Mononuclear cell (primary cell): ENCODE measurements around the gene PDE9A. TPM values are rescaled to one million over a fixed set of nuclear protein-coding genes. Genes with fewer than 3 reads are reported as not detected.

Experiments
- H3K27me3 ChIP-seq: 2 replicates; pipeline ENCODE4 v1.6.0; 2011; ENCODE audit warnings: low read length, control low read depth; ENCODE audit not compliant: insufficient read depth
- H3K4me1 ChIP-seq: 2 replicates; pipeline ENCODE4 v1.5.1; 2011; ENCODE audit warnings: mild to moderate bottlenecking, low read length, control low read depth; ENCODE audit not compliant: insufficient read depth
- H3K4me3 ChIP-seq: 2 replicates; pipeline ENCODE4 v1.5.1; 2011; ENCODE audit warnings: mild to moderate bottlenecking, low read length, moderate library complexity
- H3K9me3 ChIP-seq: 2 replicates; pipeline ENCODE4 v1.5.1; 2011; ENCODE audit warnings: low read depth, mild to moderate bottlenecking, control low read depth, low read length
- total RNA-seq: library from RNA; depleted of rRNA; stranded (reverse); fragments of >200 nt; gene quantifications from one replicate; pipeline ENCODE4 v1.2.3, GENCODE V29; 2012

PDE9A gene
- total RNA-seq, 1 donor = 3.0 TPM

- Histone ChIP-seq H3K4me3 (no peak overlapping the region), H3K27me3 (no peaks in the 10 kb centered on the region), H3K9me3 (no peaks in the 10 kb centered on the region), H3K4me1 (peaks cover 9% of the 10 kb centered on the region)
Measured at GRCh38 chr21:42766739-42767560, 113.5 kb downstream of the PDE9A start.

GRCh38 chr21:42767561-42767835 is 114.1 kb downstream of the PDE9A start:
- Histone ChIP-seq H3K27me3 (no peaks in the 10 kb centered on the region), H3K4me3 (no peak overlapping the region), H3K9me3 (no peaks in the 10 kb centered on the region), H3K4me1 (peaks cover 9% of the 10 kb centered on the region)

GRCh38 chr21:42768324-42769121 is 115.1 kb downstream of the PDE9A start:
- peaks cover 5% of the 10 kb centered on the region for H3K4me1 ChIP-seq
- no peaks in the 10 kb centered on the region for H3K9me3 ChIP-seq
- no peaks in the 10 kb centered on the region for H3K27me3 ChIP-seq
- H3K4me3 ChIP-seq = no peak overlapping the region

GRCh38 chr21:42769183-42769819 is 115.9 kb downstream of the PDE9A start:
- no peaks in the 10 kb centered on the region for H3K9me3 ChIP-seq
- H3K27me3 ChIP-seq = no peaks in the 10 kb centered on the region
- no peak overlapping the region for H3K4me3 ChIP-seq
- H3K4me1 ChIP-seq = no peaks in the 10 kb centered on the region

GRCh38 chr21:42769820-42770716 is 116.6 kb downstream of the PDE9A start:
- Histone ChIP-seq H3K4me1 (no peaks in the 10 kb centered on the region), H3K4me3 (no peak overlapping the region), H3K27me3 (no peaks in the 10 kb centered on the region), H3K9me3 (no peaks in the 10 kb centered on the region)

- Histone ChIP-seq H3K27me3 (no peaks in the 10 kb centered on the region), H3K4me1 (no peaks in the 10 kb centered on the region), H3K9me3 (no peaks in the 10 kb centered on the region), H3K4me3 (no peak overlapping the region)
Measured at GRCh38 chr21:42770717-42771502, 117.5 kb downstream of the PDE9A start.

- Histone ChIP-seq H3K27me3 (no peaks in the 10 kb centered on the region), H3K9me3 (no peaks in the 10 kb centered on the region), H3K4me3 (no peak overlapping the region), H3K4me1 (no peaks in the 10 kb centered on the region)
Measured at GRCh38 chr21:42771503-42771805, 118.0 kb downstream of the PDE9A start.

GRCh38 chr21:42775123-42775522 is 121.7 kb downstream of the PDE9A start:
- Histone ChIP-seq H3K27me3 (no peaks in the 10 kb centered on the region), H3K4me1 (no peaks in the 10 kb centered on the region), H3K4me3 (no peak overlapping the region), H3K9me3 (no peaks in the 10 kb centered on the region)

GRCh38 chr21:42775891-42776290 is 122.5 kb downstream of the PDE9A start:
- Histone ChIP-seq H3K9me3 (no peaks in the 10 kb centered on the region), H3K27me3 (no peaks in the 10 kb centered on the region), H3K4me1 (no peaks in the 10 kb centered on the region), H3K4me3 (no peak overlapping the region)

- Histone ChIP-seq H3K9me3 (no peaks in the 10 kb centered on the region), H3K4me1 (peaks cover 3% of the 10 kb centered on the region), H3K27me3 (no peaks in the 10 kb centered on the region), H3K4me3 (no peak overlapping the region)
Measured at GRCh38 chr21:42777064-42777756, 123.8 kb downstream of the PDE9A start.

- Histone ChIP-seq H3K27me3 (no peaks in the 10 kb centered on the region), H3K9me3 (no peaks in the 10 kb centered on the region), H3K4me3 (no peak overlapping the region), H3K4me1 (peaks cover 7% of the 10 kb centered on the region)
Measured at GRCh38 chr21:42777757-42778344, 124.4 kb downstream of the PDE9A start.

- no peaks in the 10 kb centered on the region for H3K27me3 ChIP-seq
- no peaks in the 10 kb centered on the region for H3K9me3 ChIP-seq
- peaks cover 22% of the 10 kb centered on the region for H3K4me1 ChIP-seq
Measured at GRCh38 chr21:42779431-42779861, 126.0 kb downstream of the PDE9A start.

GRCh38 chr21:42780617-42781016 is 127.2 kb downstream of the PDE9A start:
- H3K4me1 ChIP-seq = peaks cover 29% of the 10 kb centered on the region
- no peak overlapping the region for H3K4me3 ChIP-seq
- no peaks in the 10 kb centered on the region for H3K9me3 ChIP-seq
- H3K27me3 ChIP-seq = no peaks in the 10 kb centered on the region

More at GRCh38 chr21:42779431-42779861, 126.0 kb downstream of the PDE9A start:
- H3K4me3 ChIP-seq = no peak overlapping the region
